GM12891 (cell line): ENCODE data around the gene RGS7.

Experiments
- PAX5 ChIP-seq: IDR thresholded peaks from 2 replicates; pipeline ENCODE4 v1.6.1; 2011; ENCODE audit warnings: low read length, moderate library complexity, mild to moderate bottlenecking; ENCODE audit not compliant: insufficient read depth, severe bottlenecking
- POLR2A ChIP-seq: IDR thresholded peaks from 2 replicates; pipeline ENCODE4 v1.6.1; 2011; ENCODE audit warnings: low read depth, low read length, control low read depth
- POLR2AphosphoS5 ChIP-seq: IDR thresholded peaks from 2 replicates; pipeline ENCODE4 v1.6.1; 2011; ENCODE audit warnings: low read depth, low read length, control low read depth
- POU2F2 ChIP-seq: IDR thresholded peaks from 2 replicates; pipeline ENCODE4 v1.6.1; 2011; ENCODE audit warnings: low read depth, mild to moderate bottlenecking, control low read depth, low read length, moderate library complexity
- SPI1 ChIP-seq: IDR thresholded peaks from 2 replicates; pipeline ENCODE4 v1.6.1; 2011; ENCODE audit warnings: low read depth, low read length, control low read depth
- TAF1 ChIP-seq: IDR thresholded peaks from 2 replicates; pipeline ENCODE4 v1.6.1; 2011; ENCODE audit warnings: low read depth, low read length, control low read depth

DNA sequence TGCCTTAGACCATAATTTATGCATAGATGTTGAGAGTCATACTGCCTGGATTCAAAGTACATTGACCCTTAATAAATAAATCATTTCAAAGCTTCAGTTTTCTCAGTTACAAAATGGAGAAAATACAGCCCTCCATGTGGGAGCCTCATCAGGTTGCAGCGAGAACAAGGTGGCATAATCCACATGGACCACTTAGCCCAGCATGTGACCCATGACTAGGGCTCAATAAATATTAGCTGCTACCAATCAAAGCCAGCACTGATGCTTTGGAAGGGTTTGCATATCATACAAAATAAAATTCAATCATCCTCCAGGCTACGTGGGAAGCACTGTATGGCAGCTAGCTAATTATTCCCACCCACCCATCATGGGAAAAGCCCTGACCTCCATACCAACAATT lies 33.5 kb upstream of the RGS7 start:
- no peak for TF ChIP-seq TAF1
- TF ChIP-seq POLR2AphosphoS5: no peak
- no peak for TF ChIP-seq POLR2A
- no peak for TF ChIP-seq SPI1
- TF ChIP-seq POU2F2: no peak
- no peak for TF ChIP-seq PAX5
